ENCODE data around the gene KIF26B.

The KIF26B gene

DNA sequence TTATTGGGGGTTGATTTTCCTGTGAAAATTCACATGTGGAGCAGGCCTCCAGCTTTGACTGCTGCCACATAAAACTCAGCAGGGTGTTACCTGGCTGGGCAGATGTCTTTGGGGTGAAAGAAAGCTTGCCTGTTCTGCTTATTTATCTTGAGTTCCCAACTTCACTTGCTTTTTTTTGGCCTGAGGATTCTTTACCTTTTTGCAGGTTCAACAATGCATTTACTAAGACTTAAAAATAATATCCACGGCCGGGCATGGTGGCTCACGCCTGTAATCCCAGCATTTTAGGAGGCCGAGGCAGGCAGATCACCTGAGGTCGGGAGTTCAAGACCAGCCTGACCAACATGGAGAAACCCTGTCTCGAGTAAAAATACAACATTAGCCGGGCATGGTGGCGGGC lies 509.1 kb downstream of the KIF26B start:
- no peak overlapping the region for H3K4me3 ChIP-seq (ENCODE audit: low read length)
- no peak overlapping the region for H3K27ac ChIP-seq (ENCODE audit: low read length)
- no peaks in the 10 kb centered on the region for H3K9me3 ChIP-seq (replicated peaks; ENCODE audit: insufficient read depth, low read length)
- H3K9ac ChIP-seq (ENCODE audit: low read length) = no peak overlapping the region
- no peaks in the 10 kb centered on the region for H3K79me2 ChIP-seq (ENCODE audit: low read length)
- H3K27me3 ChIP-seq (replicated peaks; ENCODE audit: insufficient read depth, low read length) = no peaks in the 10 kb centered on the region
- no peak for DNase-seq
- no peak overlapping the region for H3K4me2 ChIP-seq (ENCODE audit: low read depth, low read length)
- TF ChIP-seq, protein P1, sequence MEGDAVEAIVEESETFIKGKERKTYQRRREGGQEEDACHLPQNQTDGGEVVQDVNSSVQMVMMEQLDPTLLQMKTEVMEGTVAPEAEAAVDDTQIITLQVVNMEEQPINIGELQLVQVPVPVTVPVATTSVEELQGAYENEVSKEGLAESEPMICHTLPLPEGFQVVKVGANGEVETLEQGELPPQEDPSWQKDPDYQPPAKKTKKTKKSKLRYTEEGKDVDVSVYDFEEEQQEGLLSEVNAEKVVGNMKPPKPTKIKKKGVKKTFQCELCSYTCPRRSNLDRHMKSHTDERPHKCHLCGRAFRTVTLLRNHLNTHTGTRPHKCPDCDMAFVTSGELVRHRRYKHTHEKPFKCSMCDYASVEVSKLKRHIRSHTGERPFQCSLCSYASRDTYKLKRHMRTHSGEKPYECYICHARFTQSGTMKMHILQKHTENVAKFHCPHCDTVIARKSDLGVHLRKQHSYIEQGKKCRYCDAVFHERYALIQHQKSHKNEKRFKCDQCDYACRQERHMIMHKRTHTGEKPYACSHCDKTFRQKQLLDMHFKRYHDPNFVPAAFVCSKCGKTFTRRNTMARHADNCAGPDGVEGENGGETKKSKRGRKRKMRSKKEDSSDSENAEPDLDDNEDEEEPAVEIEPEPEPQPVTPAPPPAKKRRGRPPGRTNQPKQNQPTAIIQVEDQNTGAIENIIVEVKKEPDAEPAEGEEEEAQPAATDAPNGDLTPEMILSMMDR (IDR thresholded peaks at IDR 0.05; ENCODE audit: low read length) = no peak
- TF ChIP-seq EZH2phosphoT487 (IDR thresholded peaks at IDR 0.05; ENCODE audit: low read length) = no peak
- TF ChIP-seq EZH2 (optimal IDR thresholded peaks at IDR 0.05; ENCODE audit: low read depth, low read length) = no peak
- no peaks in the 10 kb centered on the region for H3K4me1 ChIP-seq (ENCODE audit: low read length)
- no peaks in the 10 kb centered on the region for H3F3A ChIP-seq (ENCODE audit: insufficient read depth, low read length)
- no peaks in the 10 kb centered on the region for H3K36me3 ChIP-seq (replicated peaks; ENCODE audit: insufficient read depth, low read length)
- no peak overlapping the region for H2AFZ ChIP-seq (ENCODE audit: low read length)
- H4K20me1 ChIP-seq (ENCODE audit: insufficient read depth, low read length) = no peaks in the 10 kb centered on the region
- no peaks in the 10 kb centered on the region for H3K9me2 ChIP-seq (replicated peaks; ENCODE audit: insufficient read depth, low read length)

DNA sequence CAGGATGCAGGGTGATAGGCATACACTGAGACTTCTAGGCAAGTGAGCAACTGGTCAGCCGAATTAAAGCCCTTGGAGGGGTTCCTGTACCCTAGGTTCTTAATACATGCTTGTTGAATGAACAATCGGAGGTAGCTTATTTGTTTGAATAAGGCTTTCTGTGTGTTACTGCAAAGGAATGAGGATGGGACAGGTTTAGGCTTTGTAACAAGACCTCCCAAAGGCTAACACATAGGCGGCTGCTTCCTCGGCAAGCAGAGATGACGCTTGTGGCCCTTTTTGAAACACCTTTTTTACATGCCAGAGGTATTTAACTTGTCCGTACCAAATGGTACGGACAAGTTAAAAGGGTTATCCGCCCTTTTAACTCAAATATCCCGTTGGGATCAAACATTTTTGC lies 511.6 kb downstream of the KIF26B start:
- TF ChIP-seq EZH2phosphoT487 (IDR thresholded peaks at IDR 0.05; ENCODE audit: low read length) = no peak
- no peak for TF ChIP-seq EZH2 (optimal IDR thresholded peaks at IDR 0.05; ENCODE audit: low read depth, low read length)
- TF ChIP-seq, protein P1 (IDR thresholded peaks at IDR 0.05; ENCODE audit: low read length) = no peak
- no peaks in the 10 kb centered on the region for H3F3A ChIP-seq (ENCODE audit: insufficient read depth, low read length)
- H3K4me2 ChIP-seq (ENCODE audit: low read depth, low read length) = no peak overlapping the region
- no peaks in the 10 kb centered on the region for H3K79me2 ChIP-seq (ENCODE audit: low read length)
- H3K36me3 ChIP-seq (replicated peaks; ENCODE audit: insufficient read depth, low read length) = no peaks in the 10 kb centered on the region
- no peak overlapping the region for H3K9ac ChIP-seq (ENCODE audit: low read length)
- H3K9me3 ChIP-seq (replicated peaks; ENCODE audit: insufficient read depth, low read length) = no peaks in the 10 kb centered on the region
- H2AFZ ChIP-seq (ENCODE audit: low read length) = no peak overlapping the region
- H3K4me3 ChIP-seq (ENCODE audit: low read length) = no peak overlapping the region
- H3K27me3 ChIP-seq (replicated peaks; ENCODE audit: insufficient read depth, low read length) = no peaks in the 10 kb centered on the region
- no peak for DNase-seq
- no peak overlapping the region for H3K27ac ChIP-seq (ENCODE audit: low read length)
- H4K20me1 ChIP-seq (ENCODE audit: insufficient read depth, low read length) = no peaks in the 10 kb centered on the region
- H3K9me2 ChIP-seq (replicated peaks; ENCODE audit: insufficient read depth, low read length) = no peaks in the 10 kb centered on the region
- H3K4me1 ChIP-seq (ENCODE audit: low read length) = no peaks in the 10 kb centered on the region

- Histone ChIP-seq H3F3A (ENCODE audit: insufficient read depth, low read length) (no peaks in the 10 kb centered on the region), H3K4me1 (ENCODE audit: low read length) (no peaks in the 10 kb centered on the region), H3K36me3 (replicated peaks; ENCODE audit: insufficient read depth, low read length) (no peaks in the 10 kb centered on the region), H3K4me3 (ENCODE audit: low read length) (no peak overlapping the region), H3K27ac (ENCODE audit: low read length) (no peak overlapping the region), H3K4me2 (ENCODE audit: low read depth, low read length) (no peak overlapping the region), H3K9me3 (replicated peaks; ENCODE audit: insufficient read depth, low read length) (no peaks in the 10 kb centered on the region), H4K20me1 (ENCODE audit: insufficient read depth, low read length) (no peaks in the 10 kb centered on the region), H3K79me2 (ENCODE audit: low read length) (no peaks in the 10 kb centered on the region), H3K9ac (ENCODE audit: low read length) (no peak overlapping the region), H3K9me2 (replicated peaks; ENCODE audit: insufficient read depth, low read length) (no peaks in the 10 kb centered on the region), H3K27me3 (replicated peaks; ENCODE audit: insufficient read depth, low read length) (no peaks in the 10 kb centered on the region), H2AFZ (ENCODE audit: low read length) (no peak overlapping the region)
- TF ChIP-seq EZH2phosphoT487 (IDR thresholded peaks at IDR 0.05; ENCODE audit: low read length) (no peak), EZH2 (optimal IDR thresholded peaks at IDR 0.05; ENCODE audit: low read depth, low read length) (no peak)
- TF ChIP-seq, protein P1 (IDR thresholded peaks at IDR 0.05; ENCODE audit: low read length) = no peak
- DNase-seq = no peak
These were observed 516.6 kb downstream of the KIF26B start for GRCh38 chr1:245671349-245671748.

Measured in MM.1S (cell line).